IMR-90 (cell line): Measurements from ENCODE around the gene AMBP.

Source experiments
- CEBPB ChIP-seq: IDR thresholded peaks from 2 replicates; pipeline ENCODE4 v1.6.1; 2012; ENCODE audit warnings: low read depth, low read length, improper control_type of control experiment
- POLR2A ChIP-seq: IDR thresholded peaks from 2 replicates; pipeline ENCODE4 v1.6.1; 2012; ENCODE audit warnings: mild to moderate bottlenecking, low read depth, low read length
- RCOR1 ChIP-seq: IDR thresholded peaks from 2 replicates; pipeline ENCODE4 v1.6.1; 2012; ENCODE audit warnings: mild to moderate bottlenecking, low read length, improper control_type of control experiment; ENCODE audit not compliant: insufficient replicate concordance
- RFX5 ChIP-seq: IDR thresholded peaks from 2 replicates; pipeline ENCODE4 v1.8.0; 2012; ENCODE audit warnings: low read depth, mild to moderate bottlenecking, low read length, moderate library complexity
- TF ChIP-seq, protein P1 (sequence below): conservative IDR thresholded peaks from 2 replicates; pipeline ENCODE4 v1.5.1; 2012; ENCODE audit warnings: mild to moderate bottlenecking, low read depth, low read length, improper control_type of control experiment
- TF ChIP-seq, protein P2 (sequence below): fragments of 150-350 bp; IDR thresholded peaks from 2 replicates; pipeline ENCODE4 v1.6.1; 2016; ENCODE audit warnings: low read depth, mild to moderate bottlenecking, low read length, moderate library complexity, borderline replicate concordance

DNA sequence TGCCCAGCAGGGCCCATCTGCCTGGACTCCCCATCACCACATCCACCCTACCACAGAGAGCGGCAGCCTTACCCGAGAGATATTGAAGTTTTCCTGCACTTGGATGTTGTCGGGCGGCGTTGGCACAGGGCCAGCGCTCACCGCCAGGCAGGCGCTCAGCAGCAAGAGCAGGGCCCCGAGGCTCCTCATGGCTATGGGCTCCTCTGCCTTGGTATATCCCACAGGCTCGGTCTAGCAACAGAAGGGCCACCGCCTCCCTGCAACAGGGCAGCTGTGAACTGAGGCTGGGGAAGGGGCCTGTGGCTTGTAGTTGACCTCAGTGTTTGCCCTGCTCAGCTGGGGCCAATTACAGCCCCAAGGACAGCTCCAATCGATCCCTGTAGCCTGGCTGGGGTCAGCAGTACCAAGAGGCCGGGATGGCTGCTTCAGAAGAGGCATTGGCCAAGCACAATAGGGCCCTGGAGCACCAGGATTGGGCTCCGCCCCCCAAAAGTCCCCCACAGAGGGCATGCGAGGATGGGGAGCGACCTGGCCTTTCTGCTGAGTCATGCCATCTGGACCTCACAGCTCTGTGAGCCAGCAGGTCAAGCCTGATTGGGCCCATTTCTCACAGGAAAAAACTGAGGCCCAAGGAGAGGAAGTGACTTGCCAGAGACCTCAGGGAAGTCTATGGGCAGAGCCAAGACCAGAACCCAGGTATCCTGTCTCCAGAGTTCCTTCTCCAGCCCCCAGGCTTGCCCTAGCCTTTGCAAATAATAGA, at the start of gene AMBP:
- TF ChIP-seq, protein P1, sequence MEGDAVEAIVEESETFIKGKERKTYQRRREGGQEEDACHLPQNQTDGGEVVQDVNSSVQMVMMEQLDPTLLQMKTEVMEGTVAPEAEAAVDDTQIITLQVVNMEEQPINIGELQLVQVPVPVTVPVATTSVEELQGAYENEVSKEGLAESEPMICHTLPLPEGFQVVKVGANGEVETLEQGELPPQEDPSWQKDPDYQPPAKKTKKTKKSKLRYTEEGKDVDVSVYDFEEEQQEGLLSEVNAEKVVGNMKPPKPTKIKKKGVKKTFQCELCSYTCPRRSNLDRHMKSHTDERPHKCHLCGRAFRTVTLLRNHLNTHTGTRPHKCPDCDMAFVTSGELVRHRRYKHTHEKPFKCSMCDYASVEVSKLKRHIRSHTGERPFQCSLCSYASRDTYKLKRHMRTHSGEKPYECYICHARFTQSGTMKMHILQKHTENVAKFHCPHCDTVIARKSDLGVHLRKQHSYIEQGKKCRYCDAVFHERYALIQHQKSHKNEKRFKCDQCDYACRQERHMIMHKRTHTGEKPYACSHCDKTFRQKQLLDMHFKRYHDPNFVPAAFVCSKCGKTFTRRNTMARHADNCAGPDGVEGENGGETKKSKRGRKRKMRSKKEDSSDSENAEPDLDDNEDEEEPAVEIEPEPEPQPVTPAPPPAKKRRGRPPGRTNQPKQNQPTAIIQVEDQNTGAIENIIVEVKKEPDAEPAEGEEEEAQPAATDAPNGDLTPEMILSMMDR: no peak
- TF ChIP-seq CEBPB: no peak
- no peak for TF ChIP-seq RCOR1
- TF ChIP-seq POLR2A: no peak
- no peak for TF ChIP-seq RFX5
- TF ChIP-seq, protein P2, sequence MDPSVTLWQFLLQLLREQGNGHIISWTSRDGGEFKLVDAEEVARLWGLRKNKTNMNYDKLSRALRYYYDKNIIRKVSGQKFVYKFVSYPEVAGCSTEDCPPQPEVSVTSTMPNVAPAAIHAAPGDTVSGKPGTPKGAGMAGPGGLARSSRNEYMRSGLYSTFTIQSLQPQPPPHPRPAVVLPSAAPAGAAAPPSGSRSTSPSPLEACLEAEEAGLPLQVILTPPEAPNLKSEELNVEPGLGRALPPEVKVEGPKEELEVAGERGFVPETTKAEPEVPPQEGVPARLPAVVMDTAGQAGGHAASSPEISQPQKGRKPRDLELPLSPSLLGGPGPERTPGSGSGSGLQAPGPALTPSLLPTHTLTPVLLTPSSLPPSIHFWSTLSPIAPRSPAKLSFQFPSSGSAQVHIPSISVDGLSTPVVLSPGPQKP: no peak
